Measurements from ENCODE around the gene MAP2K7. TPM values are rescaled to one million over a fixed set of nuclear protein-coding genes. Genes with fewer than 3 reads are reported as not detected.

The MAP2K7 gene
- polyA plus RNA-seq, 1 donor (not counting 4 experiments of a cell fraction or from before 2014, with no cell fraction given) = 8.4 TPM

DNA sequence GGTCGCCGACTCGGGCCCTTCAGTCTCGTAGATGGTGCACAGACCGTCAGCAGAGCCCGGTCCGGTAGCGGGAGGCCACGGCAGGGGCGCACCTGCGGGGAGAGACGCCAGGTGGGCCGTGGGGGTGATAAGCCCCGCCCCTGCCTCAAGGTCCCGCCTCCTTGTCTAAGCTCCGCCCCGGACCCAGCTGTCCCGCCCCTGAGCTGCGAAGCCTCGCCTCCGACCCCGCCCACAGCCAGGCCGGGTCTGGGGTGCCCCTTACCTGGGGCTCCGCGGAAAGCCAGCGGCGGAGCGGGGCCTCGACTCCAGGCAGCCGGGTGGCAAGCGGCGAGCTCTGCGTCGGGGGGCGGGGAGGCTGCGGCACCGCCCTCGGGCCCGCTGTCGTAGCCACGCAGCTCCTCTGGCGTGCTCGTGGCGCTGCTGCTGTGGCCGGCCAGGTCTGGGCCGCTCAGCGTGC is 34.2 kb upstream of the MAP2K7 start:
- Histone ChIP-seq H4K20me1 (ENCODE audit: control insufficient read depth, extremely low read depth, insufficient read depth, low read length) (peaks cover 2% of the 10 kb centered on the region), H2AFZ (ENCODE audit: control insufficient read depth, low read length) (peak overlapping the region; percentile 87), H3K36me3 (ENCODE audit: control insufficient read depth in 2 of 2, extremely low read depth in 1 of 2, insufficient read depth in 2 of 2, low read length in 2 of 2) (no peaks in the 10 kb centered on the region), H3K79me2 (ENCODE audit: control insufficient read depth, insufficient read depth, low read length) (no peaks in the 10 kb centered on the region), H3K4me2 (ENCODE audit: control insufficient read depth, extremely low read depth, insufficient read depth, low read depth, low read length) (peak overlapping the region; percentile 85), H3K4me1 (ENCODE audit: control insufficient read depth, extremely low read depth, insufficient read depth, low read length) (peaks cover 28% of the 10 kb centered on the region), H3K27ac (ENCODE audit: control insufficient read depth, insufficient read depth, low read length) (no peak overlapping the region), H3K9ac (ENCODE audit: control insufficient read depth, extremely low read depth, insufficient read depth, low read length) (peak overlapping the region; percentile 50), H3K27me3 (ENCODE audit: control insufficient read depth, extremely low read depth, insufficient read depth, low read length) (peaks cover 23% of the 10 kb centered on the region), H3K9me3 (ENCODE audit: control insufficient read depth, low read depth, low read length) (no peaks in the 10 kb centered on the region), H3K4me3 (ENCODE audit: control insufficient read depth in 2 of 3, extremely low read depth in 1 of 3, insufficient read depth in 2 of 3, low read depth in 1 of 3, low read length in 3 of 3) (peak overlapping the region; percentile 55 to 66 (median 64)), H3K9me1 (ENCODE audit: control insufficient read depth, extremely low read depth, insufficient read depth, low read length) (no peaks in the 10 kb centered on the region)
- TF ChIP-seq, protein P1, sequence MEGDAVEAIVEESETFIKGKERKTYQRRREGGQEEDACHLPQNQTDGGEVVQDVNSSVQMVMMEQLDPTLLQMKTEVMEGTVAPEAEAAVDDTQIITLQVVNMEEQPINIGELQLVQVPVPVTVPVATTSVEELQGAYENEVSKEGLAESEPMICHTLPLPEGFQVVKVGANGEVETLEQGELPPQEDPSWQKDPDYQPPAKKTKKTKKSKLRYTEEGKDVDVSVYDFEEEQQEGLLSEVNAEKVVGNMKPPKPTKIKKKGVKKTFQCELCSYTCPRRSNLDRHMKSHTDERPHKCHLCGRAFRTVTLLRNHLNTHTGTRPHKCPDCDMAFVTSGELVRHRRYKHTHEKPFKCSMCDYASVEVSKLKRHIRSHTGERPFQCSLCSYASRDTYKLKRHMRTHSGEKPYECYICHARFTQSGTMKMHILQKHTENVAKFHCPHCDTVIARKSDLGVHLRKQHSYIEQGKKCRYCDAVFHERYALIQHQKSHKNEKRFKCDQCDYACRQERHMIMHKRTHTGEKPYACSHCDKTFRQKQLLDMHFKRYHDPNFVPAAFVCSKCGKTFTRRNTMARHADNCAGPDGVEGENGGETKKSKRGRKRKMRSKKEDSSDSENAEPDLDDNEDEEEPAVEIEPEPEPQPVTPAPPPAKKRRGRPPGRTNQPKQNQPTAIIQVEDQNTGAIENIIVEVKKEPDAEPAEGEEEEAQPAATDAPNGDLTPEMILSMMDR (optimal IDR thresholded peaks at IDR 0.05 in 1 of 3, IDR thresholded peaks at IDR 0.05 in 1 of 3, conservative IDR thresholded peaks at IDR 0.05 in 1 of 3; ENCODE audit: extremely low read depth in 1 of 3, insufficient read depth in 2 of 3, low read length in 3 of 3) = peak in 1 of 3 experiments; percentile 34
- no peak for TF ChIP-seq EZH2 (IDR thresholded peaks at IDR 0.05; ENCODE audit: low read length)
- DNase-seq (ENCODE audit: low read depth, low spot score) = no peak
- no peak for FAIRE-seq
- dilution Hi-C loops (cut with MboI; ENCODE audit: extremely low pct_ligation_motif_present, low sequenced_read_pairs) = no loop called here

DNA sequence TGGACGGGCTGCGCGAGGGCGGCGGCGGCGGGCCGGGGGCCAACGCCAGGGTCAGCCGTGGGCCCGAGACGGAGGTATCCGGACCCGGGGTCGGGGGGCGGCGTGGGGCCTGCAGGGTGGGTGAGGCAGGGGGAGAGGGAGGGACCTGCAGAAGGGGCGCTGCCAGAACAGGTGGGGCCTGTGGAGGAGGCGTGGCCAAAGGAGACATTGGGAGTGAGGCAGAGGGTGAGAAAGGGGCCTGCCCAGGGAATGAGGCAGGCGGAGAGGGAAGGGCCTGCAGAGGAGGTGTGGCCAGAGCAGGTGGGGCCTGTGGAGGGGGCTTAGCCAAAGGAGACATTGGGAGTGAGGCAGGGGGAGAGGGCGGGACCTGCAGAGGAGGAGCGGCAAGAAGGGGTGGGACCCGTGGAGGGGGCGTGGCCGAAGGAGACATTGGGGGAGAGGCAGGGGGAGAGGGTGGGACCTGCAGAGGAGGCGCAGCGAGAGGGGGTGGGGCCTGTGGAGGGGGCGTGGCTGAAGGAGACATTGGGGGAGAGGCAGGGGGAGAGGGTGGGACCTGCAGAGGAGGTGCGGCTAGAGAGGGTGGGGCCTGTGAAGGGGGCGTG is 33.7 kb upstream of the MAP2K7 start:
- H3K4me3 ChIP-seq (ENCODE audit: control insufficient read depth in 2 of 3, extremely low read depth in 1 of 3, insufficient read depth in 2 of 3, low read depth in 1 of 3, low read length in 3 of 3) = peak overlapping the region; percentile 55 to 66 (median 64)
- H3K4me2 ChIP-seq (ENCODE audit: control insufficient read depth, extremely low read depth, insufficient read depth, low read depth, low read length) = peak overlapping the region; percentile 85
- H3K27ac ChIP-seq (ENCODE audit: control insufficient read depth, insufficient read depth, low read length) = no peak overlapping the region
- H3K27me3 ChIP-seq (ENCODE audit: control insufficient read depth, extremely low read depth, insufficient read depth, low read length) = peaks cover 28% of the 10 kb centered on the region
- no peaks in the 10 kb centered on the region for H3K9me1 ChIP-seq (ENCODE audit: control insufficient read depth, extremely low read depth, insufficient read depth, low read length)
- TF ChIP-seq, protein P1 (optimal IDR thresholded peaks at IDR 0.05 in 1 of 3, IDR thresholded peaks at IDR 0.05 in 1 of 3, conservative IDR thresholded peaks at IDR 0.05 in 1 of 3; ENCODE audit: extremely low read depth in 1 of 3, insufficient read depth in 2 of 3, low read length in 3 of 3) = no peak
- TF ChIP-seq EZH2 (IDR thresholded peaks at IDR 0.05; ENCODE audit: low read length) = no peak
- FAIRE-seq = no peak
- H3K4me1 ChIP-seq (ENCODE audit: control insufficient read depth, extremely low read depth, insufficient read depth, low read length) = peaks cover 26% of the 10 kb centered on the region
- peaks cover 2% of the 10 kb centered on the region for H4K20me1 ChIP-seq (ENCODE audit: control insufficient read depth, extremely low read depth, insufficient read depth, low read length)
- no peak for DNase-seq (ENCODE audit: low read depth, low spot score)
- peak overlapping the region; percentile 50 for H3K9ac ChIP-seq (ENCODE audit: control insufficient read depth, extremely low read depth, insufficient read depth, low read length)
- H3K79me2 ChIP-seq (ENCODE audit: control insufficient read depth, insufficient read depth, low read length) = no peaks in the 10 kb centered on the region
- dilution Hi-C loops (cut with MboI; ENCODE audit: extremely low pct_ligation_motif_present, low sequenced_read_pairs) = no loop called here
- H3K9me3 ChIP-seq (ENCODE audit: control insufficient read depth, low read depth, low read length) = no peaks in the 10 kb centered on the region
- peak overlapping the region; percentile 87 for H2AFZ ChIP-seq (ENCODE audit: control insufficient read depth, low read length)
- H3K36me3 ChIP-seq (ENCODE audit: control insufficient read depth in 2 of 2, extremely low read depth in 1 of 2, insufficient read depth in 2 of 2, low read length in 2 of 2) = no peaks in the 10 kb centered on the region
